ENCODE measurements around the gene ATP4B. TPM values are rescaled to one million over a fixed set of nuclear protein-coding genes. Genes with fewer than 3 reads are reported as not detected.
"Not testable (repeated sequence)": the region's sequence is repeated elsewhere in the genome, so short reads cannot be mapped to it uniquely, and the experiment has no call there.

Gene ATP4B
- total RNA-seq, 2 donors from 2014 or later: not detected

DNA sequence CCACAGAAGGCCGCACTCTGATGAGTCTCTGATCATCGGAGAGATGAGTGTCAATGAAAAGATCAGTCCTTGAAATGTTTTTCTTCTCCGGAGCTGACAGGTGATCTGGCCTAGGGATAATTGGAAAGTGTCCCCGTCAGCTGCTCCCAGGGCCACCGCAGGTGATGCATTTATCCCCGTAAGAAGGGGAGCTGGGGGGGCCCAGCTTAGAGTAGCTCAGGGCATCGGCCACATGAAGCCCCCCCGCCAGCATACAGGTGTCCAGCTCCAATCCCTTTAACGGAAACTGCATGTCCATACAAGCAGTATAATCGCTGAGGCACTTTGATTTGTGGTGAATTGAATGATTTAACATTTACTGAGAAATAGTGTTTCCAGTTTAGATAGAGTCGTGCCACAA, 27.7 kb downstream of the ATP4B start:
- intact Hi-C loops (cut with DNase I): no loop called here
- ATAC-seq: no peak
- DNase-seq: peak; percentile 1

DNA sequence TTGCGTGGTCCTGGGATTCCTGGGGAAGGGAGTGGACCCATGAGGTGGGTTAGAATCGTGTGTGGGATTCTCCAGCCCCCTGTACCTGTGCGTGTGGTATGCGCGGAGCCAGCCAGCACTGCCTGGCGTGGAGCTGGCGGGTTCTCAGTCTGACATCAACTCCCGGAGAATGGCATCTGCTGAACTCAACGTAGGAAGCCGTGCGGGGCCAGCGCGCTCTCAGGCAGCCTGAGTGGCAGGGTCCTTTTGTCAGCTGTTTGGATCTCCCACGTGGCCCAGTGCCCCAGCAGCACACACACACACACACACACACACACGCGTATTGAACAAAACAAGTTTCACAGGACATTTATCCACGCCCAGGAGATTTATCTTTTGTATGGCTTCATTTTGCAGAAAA, 28.1 kb downstream of the ATP4B start:
- ATAC-seq: peak in 1 of 2 donors; percentile 20

DNA sequence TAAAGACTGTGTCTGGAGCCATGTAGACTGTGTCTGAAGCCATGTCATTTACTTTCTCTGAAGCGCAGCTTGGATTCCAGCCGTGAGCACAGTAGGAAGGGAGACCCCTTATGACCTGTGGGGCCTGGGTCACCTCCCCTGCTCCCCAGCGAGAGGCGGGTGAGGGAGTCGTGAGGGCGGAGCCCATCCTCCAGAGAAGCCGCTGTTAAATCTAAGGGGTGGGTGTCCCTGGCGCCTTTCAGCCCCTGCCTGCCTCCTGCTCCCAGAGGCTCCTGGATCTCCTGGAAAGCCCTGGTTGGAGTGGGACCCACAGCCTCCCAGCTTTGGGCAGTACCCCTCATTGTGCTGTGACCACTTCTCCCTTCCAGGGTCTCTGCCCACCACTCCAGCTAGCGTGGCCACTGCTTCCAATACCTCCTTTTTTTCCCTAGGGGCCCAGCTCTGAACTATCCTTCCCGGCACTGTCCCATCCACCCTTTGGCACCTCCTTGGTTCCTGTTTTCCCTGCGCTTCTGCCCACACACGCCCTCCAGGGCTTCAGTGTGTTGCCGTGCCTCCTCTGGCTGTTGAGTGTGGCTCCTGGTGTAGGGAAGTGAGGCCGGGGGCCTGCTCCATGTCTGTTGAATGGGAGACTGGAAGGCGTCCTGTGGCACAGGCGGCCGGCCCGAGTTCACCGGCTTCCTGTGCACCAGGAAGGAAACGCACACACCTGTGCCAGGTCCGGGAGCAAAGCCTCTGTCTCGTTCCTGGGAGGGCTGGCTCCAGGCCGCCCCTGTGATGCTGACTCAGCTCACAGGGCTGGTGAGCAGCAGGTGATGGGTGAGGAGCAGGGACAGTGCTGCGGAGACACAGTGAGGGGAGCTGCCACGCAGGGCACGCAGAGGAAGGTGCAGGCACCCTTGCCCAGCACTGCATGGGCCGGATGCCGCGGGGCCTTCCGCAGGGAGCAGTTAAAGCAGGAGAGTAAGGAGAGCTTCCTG, 29.4 kb downstream of the ATP4B start:
- intact Hi-C loops (cut with DNase I): no loop called here
- no peak for ATAC-seq
- DNase-seq: peak; percentile 12

More for the DNA sequence above, 28.1 kb downstream of the ATP4B start:
- intact Hi-C loops (cut with DNase I): no loop called here
- DNase-seq: peak; percentile 9

DNA sequence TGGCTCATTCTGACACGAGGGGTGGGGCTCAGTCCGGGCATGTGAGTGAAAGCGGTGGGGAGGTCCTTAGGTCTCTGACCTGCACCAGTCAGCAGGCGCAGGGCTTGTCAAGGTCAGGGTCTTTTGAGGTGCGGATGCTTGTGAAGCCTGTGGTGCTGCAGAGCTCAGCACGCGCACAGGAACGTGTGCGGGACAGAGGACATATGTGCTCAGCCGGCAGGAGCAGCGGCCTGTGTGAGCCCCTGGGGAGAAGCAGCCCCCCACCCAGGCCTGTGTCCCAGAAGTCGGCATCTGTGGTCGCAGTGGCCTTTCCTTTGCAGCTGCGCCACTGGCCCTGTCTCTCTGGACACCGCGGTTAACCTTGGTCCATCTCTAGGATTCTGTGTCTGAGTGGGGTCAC, 30.9 kb downstream of the ATP4B start:
- intact Hi-C loops (cut with DNase I): no loop called here
- DNase-seq (no peak), ATAC-seq (no peak)

DNA sequence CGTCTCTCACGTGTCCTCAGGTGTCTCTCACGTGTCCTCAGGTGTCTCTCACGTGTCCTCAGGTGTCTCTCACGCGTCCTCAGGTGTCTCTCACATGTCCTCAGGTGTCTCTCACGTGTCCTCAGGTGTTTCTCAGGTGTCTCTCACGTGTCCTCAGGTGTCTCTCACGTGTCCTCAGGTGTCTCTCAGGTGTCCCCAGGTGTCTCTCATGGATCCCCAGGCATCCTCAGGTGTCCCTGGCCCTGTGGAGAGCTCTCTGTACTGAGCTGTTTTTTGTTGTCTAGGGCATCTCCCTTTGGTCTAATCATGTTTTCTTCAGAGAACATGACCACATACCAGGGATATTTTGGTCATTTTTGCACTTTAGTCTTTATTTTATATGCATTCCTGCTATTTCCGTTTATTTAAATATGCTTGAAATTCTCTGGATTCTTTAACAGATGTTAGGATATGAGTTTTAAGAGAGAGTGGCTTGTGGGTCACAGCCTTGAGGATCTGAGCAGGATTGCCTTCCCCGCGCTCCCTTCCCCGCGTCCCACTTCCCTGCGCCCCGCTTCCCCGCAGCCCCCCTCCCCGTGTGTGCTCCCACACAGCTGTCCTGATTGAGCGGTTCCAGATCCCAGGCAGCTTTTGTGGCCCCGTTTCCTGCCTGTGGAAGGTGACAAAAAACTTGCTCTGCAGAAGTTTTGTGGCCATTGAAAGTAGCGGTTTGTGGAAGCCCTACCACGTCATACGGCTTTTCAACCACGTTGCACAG, 31.9 kb downstream of the ATP4B start:
- DNase-seq (no peak), ATAC-seq (no peak)
- intact Hi-C loops (cut with DNase I): no loop called here

DNA sequence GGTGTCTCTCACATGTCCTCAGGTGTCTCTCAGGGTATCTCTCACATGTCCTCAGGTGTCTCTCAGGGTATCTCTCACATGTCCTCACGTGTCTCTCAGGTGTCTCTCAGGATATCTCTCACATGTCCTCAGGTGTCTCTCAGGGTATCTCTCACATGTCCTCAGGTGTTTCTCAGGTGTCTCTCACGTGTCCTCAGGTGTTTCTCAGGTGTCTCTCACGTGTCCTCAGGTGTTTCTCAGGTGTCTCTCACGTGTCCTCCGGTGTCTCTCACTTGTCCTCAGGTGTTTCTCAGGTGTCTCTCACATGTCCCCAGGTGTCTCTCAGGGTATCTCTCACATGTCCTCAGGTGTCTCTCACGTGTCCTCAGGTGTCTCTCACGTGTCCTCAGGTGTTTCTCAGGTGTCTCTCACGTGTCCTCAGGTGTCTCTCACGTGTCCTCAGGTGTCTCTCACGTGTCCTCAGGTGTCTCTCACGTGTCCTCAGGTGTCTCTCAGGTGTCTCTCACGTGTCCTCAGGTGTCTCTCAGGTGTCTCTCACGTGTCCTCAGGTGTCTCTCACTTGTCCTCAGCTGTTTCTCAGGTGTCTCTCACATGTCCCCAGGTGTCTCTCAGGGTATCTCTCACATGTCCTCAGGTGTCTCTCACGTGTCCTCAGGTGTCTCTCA, 33.2 kb downstream of the ATP4B start:
- intact Hi-C loops (cut with DNase I); DNase-seq; ATAC-seq: not testable (repeated sequence)

DNA sequence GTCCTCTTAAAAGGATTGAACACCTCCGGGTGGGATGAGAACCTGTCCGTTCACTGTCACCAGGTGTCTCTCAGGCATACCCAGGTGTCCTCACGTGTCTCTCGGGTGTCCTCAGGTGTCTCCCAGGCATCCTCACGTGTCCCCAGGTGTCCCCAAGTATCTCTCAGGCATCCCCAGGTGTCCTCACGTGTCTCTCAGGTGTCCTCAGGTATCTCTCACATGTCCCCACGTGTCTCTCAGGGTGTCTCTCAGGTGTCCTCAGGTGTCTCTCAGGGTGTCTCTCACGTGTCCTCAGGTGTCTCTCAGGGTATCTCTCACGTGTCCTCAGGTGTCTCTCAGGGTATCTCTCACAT, 33.8 kb downstream of the ATP4B start:
- intact Hi-C loops (cut with DNase I): no loop called here
- no peak for DNase-seq

DNA sequence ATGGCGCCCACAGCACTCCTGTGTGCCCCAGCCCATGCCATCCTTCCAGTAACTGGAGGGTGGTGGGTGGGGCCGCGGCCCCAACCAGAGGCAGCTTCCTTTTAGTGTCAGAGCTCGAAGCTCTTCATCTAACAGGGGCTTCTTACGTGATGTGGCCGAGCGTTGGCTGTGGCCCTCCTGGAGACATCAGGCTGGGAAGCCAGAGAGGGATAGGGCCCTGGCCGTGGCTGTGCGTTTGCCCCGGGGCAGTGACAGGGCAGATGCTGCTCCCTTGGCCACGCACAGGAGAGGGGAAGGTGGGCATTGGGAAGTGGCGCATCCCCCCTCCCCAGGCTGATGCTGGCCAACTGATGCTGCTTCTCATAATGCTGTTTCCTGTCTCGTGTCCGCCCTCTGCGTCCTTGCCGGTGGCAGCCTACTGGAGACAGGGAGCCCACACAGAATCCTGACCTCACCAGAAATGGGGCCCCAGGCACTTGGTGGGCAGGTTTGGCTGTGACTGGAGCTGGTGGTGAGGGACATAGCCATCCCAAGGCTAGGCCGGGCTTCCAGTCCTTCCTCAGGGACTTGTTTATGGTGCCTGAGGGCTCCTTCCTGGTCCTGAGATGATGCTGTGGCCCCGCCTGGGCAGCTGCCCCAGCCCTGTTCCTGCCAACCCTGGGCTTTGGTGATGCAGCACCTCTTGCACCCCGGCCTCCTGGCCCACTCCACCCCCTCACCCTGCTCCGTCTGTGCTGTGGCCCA, 34.3 kb downstream of the ATP4B start:
- DNase-seq: no peak
- intact Hi-C loops (cut with DNase I): no loop called here

More for the DNA sequence above, 33.8 kb downstream of the ATP4B start:
- no peak for ATAC-seq

DNA sequence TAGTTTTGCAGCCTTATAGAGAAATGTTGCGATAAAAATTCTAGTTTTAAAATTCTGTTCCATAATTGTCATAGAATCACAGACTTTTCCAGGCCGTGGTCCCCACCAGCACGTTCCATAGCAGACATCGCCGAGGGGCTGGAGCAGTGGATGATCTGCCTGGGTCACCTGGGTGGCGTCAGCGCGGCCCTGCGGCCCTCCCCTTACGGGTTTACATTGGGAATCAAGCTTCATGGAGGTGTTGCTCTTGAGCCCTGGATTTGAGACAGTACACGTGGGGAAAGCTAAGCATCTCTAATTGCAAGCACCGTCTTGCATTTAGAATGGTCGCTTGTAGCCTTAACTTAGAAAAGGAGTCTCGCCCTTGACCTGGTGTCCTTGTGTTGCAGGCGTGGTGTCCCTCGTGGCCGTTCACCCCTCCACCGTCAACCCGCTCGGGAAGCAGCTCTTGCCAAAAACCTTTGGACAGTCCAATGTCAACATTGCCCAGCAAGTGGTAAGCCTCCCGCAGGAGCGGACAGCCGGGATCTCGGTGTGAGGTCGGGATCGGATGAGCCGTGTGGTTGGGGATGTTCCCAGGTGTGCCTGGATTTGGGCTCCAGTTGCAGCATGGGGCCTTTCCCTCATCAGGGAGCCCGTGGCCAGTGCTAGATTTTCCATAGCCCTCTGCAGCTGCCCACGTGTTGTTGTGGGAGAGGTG, 35.1 kb downstream of the ATP4B start:
- ATAC-seq: no peak
- no peak for DNase-seq
- intact Hi-C loops (cut with DNase I): no loop called here

More for the DNA sequence above, 34.3 kb downstream of the ATP4B start:
- ATAC-seq: peak; percentile 14 to 15

DNA sequence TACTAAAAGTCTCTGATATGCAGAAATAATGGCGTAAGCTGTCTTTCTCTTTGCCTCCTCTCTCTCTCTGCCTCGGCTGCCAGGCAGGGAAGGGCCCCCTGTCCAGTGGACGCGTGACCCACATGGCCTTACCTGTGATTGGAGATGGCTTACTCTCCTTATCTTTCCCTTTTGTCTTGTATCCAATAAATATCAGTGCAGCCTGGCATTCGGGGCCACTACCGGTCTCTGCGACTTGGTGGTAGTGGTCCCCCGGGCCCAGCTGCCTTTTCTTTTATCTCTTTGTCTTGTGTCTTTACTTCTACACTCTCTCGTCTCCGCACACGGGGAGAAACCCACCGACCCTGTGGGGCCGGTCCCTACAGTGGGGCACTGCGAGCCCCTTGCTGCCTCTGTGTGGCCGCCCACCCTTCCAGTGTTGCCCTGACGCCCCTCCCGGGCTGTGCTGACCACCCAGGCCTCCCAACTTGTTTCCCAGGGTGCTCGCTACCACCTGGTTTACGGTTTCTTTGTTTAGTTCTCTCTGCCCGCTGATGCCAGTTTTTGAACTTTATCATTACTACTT, 35.9 kb downstream of the ATP4B start:
- intact Hi-C loops (cut with DNase I); ATAC-seq; DNase-seq: not testable (repeated sequence)

DNA sequence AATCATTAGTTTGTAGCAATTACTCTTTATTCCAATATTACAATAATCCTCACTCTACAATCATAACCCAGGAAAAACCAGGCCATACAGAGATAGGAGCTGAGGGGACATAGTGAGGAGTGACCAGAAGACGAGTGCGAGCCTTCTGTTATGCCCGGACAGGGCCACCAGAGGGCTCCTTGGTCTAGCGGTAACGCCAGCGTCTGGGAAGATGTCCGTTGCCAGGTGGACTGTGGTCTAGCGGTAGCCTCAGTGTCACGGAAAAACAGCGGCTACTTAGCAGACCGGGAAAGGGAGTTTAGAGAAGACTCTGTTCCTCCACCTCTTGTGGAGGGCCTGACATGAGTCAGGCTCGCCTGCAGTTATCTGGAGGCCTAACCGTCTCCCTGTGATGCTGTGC, 36.5 kb downstream of the ATP4B start:
- intact Hi-C loops (cut with DNase I); ATAC-seq; DNase-seq: not testable (repeated sequence)

DNA sequence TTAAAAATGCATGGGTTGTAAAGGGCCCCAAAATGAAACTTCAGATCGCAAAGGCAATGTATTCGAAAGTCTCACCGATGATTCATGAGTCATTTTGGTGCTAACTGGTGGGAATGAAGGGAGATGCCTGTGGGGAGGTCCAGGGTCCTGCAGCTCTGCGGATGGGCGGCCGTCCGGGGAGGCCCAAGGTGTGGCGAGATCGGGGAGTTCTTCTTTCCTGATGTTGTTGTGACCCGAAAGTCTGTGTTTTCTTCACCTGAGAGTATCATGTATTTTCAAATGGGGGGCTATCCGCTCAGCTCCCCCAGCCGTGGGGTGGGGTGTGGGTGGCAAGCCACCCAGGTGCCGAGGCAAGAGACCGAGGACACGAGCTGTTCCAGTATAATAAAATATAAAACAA, 37.0 kb downstream of the ATP4B start:
- DNase-seq: no peak
- intact Hi-C loops (cut with DNase I): no loop called here
- ATAC-seq: no peak

DNA sequence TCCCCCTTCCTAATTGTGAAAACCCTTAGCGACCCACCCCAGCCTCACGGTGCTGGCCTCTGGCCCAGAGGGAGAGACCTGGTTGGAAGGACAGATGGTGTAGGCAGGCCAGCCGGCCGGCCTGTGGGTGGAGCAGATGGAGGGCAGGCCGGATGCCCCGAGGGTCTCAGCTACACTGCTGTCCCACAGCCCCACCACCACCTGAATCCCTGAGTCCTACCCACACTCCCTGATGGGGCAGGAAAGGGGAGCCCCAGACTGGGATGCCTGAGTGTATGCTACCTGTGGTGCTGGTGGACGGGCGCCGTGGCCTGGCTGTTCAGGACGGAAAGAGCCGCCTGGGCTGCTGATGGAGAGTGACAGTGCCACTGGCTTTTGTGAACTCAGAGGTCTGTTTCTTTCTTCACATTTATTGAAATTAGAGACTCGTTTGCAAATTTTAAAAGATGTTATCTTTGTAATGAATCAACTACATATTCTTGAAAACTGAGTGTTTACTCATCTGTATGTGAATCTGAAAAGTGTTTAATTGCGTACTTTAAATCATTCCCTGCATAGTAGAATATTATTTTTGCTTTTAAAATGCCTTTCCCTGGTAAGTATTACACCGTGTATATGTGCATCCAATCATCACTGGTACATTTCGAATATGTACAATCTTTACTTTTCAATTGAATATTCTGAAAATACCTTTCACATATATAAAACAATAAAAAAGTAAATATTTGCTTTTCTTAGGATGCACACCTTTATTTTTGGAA, 37.8 kb downstream of the ATP4B start:
- no peak for DNase-seq
- intact Hi-C loops (cut with DNase I): no loop called here
- ATAC-seq: no peak

DNA sequence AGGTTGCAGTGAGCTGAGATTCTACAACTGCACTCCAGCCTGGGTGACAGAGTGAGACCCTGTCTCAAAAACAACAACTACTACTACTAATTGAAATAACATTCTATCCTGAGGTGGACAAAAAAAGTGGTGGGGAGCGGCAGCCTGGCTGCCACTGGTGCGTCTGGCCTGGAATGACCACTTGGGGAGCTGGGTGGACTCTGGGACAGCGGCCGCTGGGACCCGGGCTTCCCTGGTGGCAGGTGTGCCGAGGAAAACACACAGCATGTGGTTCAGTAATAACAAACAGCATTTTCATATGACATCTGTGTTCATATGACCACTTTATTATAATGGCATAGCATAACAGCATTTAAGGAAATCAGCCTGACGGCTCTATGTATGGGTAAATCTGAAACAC, 39.5 kb downstream of the ATP4B start:
- intact Hi-C loops (cut with DNase I): no loop called here
- ATAC-seq (no peak), DNase-seq (no peak)

DNA sequence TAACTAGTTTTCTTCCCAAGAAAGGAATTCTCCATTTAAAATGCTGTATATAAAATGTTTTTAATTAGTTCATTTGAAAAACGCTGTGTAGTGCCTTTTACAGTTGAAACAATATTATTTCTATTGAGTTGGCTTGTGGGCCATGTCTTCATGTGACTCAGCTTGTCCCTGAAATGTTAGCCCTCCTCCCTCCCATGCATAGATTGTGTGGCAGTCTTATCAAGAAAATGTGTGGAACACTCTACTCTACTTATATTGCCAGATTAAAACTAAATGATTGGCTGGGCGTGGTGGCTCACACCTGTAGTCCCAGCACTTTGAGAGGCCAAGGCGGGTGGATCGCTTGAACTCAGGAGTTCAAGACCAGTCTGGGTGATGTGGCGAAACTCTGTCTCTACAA, 40.0 kb downstream of the ATP4B start:
- ATAC-seq (no peak), DNase-seq (no peak)
- intact Hi-C loops (cut with DNase I): no loop called here

DNA sequence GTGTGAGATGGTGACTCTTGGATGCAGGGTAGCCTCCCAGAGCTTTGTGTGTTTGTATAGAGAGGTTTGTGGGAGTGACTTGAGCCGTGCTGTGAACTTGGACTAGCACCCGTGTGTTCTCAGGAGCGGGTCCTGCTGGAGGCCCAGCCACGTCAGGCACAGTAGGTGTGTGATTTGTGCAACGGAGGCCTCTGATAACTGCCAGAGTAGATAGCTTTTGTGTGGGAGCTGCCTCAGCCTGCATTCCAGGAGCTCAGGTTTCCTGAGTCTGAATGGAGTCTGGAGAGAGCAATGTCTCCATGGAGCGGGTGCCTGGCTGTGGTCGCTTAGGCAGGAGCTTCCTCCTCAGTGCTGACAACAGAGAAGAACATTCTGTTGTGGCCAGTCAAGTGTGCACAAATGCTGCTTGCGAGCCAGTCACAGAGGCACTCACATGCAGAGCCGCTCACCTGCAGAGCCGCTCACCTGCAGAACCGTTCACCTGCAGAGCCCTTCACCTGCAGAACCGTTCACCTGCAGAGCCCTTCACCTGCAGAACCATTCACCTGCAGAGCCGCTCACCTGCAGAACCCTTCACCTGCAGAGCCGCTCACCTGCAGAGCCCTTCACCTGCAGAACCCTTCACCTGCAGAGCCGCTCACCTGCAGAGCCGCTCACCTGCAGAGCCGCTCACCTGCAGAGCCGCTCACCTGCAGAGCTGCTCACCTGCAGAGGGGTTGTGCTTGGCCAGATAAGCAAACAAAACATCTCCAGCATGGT, 40.8 kb downstream of the ATP4B start:
- intact Hi-C loops (cut with DNase I): no loop called here
- no peak for DNase-seq
- peak in 1 of 2 donors; percentile 73 for ATAC-seq

All from left cardiac atrium (tissue), 4 donors.